Bronchial smooth muscle cell (primary cell): ENCODE results near the gene MUC12. TPM values are rescaled to one million over a fixed set of nuclear protein-coding genes. Genes with fewer than 3 reads are reported as not detected.

Source experiments
- total RNA-seq: library from RNA; depleted of rRNA; stranded (reverse); fragments of >200 nt; gene quantifications from 2 replicates; pipeline ENCODE4 v1.2.1, GENCODE V29; 2014

The MUC12 gene, protein sequence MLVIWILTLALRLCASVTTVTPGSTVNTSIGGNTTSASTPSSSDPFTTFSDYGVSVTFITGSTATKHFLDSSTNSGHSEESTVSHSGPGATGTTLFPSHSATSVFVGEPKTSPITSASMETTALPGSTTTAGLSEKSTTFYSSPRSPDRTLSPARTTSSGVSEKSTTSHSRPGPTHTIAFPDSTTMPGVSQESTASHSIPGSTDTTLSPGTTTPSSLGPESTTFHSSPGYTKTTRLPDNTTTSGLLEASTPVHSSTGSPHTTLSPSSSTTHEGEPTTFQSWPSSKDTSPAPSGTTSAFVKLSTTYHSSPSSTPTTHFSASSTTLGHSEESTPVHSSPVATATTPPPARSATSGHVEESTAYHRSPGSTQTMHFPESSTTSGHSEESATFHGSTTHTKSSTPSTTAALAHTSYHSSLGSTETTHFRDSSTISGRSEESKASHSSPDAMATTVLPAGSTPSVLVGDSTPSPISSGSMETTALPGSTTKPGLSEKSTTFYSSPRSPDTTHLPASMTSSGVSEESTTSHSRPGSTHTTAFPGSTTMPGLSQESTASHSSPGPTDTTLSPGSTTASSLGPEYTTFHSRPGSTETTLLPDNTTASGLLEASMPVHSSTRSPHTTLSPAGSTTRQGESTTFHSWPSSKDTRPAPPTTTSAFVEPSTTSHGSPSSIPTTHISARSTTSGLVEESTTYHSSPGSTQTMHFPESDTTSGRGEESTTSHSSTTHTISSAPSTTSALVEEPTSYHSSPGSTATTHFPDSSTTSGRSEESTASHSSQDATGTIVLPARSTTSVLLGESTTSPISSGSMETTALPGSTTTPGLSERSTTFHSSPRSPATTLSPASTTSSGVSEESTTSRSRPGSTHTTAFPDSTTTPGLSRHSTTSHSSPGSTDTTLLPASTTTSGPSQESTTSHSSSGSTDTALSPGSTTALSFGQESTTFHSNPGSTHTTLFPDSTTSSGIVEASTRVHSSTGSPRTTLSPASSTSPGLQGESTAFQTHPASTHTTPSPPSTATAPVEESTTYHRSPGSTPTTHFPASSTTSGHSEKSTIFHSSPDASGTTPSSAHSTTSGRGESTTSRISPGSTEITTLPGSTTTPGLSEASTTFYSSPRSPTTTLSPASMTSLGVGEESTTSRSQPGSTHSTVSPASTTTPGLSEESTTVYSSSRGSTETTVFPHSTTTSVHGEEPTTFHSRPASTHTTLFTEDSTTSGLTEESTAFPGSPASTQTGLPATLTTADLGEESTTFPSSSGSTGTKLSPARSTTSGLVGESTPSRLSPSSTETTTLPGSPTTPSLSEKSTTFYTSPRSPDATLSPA (N-terminal part only)
- total RNA-seq, result 0.32 and 0.34 TPM in 2 replicates

DNA sequence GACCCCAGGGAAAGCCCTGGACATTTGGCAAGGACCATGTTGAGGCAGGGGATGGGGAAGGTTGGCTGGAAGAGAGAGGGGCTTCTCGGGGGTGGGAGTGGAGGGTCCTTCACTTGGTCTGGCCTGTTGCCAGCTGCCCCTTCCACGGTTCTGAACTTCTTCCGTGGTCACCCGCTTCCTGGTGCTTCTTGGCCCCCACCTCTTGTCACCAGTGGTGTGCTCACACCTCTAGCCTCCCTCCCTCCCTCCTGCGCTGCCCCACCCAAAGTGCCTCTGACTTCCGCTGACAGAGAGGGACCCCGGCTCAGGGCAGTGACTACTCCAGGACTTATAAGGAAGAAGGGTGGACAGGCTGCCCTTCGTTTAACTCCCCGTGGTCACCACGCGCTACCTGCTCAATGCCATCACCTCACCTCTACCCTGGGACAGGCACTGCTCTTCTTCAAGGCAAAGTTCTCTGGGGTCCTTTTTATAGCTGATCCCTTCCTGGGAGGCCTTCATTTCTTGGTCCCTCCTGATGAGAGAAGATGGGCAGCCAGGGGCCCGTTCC is at the start of gene MUC12:
MUC12 (plus strand) TSS at position 500 of the 550 bp plus-strand sequence. CDS start 58 bp downstream, outside the sequence.

DNA sequence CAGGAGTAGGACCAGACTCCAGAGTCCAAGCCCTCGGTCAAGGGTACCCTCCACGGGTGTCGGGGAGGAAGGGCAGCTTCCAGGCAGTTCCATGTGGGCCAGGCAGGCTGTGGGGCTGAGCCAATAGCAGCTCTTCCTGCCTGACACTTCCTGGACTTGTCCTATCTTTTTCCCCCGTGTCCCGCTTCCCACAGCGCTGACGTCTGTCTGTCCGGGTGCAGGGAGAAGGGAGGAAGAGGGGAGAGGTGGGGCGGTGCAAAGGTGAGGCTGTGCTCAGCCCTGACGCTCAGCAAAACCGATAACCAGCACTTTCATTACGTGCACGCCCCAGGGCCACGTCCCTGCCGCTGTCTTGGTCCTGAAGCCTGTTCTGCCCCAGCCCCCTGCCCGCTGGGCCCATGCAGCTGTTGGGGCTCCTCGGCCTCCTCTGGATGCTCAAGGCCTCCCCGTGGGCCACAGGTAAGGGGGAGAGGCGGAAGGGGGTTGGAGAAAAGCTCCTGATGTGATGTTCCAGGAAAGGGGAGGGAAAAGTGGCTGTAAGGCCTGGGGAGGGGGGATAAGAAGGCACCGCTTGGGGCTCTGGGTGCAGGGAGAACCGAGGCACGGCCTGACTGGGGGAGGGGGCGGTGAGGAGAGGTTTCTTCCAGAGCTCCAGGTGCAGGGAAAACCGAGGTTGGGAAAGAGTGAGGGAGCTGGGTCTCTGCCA is 20.0 kb upstream of the MUC12 start, which contains the start of gene MUC3A:
MUC3A (plus strand) TSS at position 308 of the 706 bp plus-strand sequence; CDS start at position 399, 91 bp downstream.

Other genes starting within 250 kb of the MUC12 start
- gene EPO, start 249.1 kb upstream of the MUC12 start, total RNA-seq, result not detected in 2 replicates
- not detected in 2 replicates for gene ZAN, start 236.0 kb upstream of the MUC12 start, total RNA-seq
- gene EPHB4, start 142.0 kb upstream of the MUC12 start, total RNA-seq, result 41.0 and 95.5 TPM in 2 replicates
- 9.4 and 14.5 TPM in 2 replicates for gene SLC12A9, start 116.9 kb upstream of the MUC12 start, total RNA-seq
- gene TRIP6, start 102.2 kb upstream of the MUC12 start, total RNA-seq, result 73.1 and 81.6 TPM in 2 replicates
- 35.1 and 40.8 TPM in 2 replicates for gene SRRT, start 94.5 kb upstream of the MUC12 start, total RNA-seq
- 2.7 and 5.4 TPM in 2 replicates for gene UFSP1, start 79.8 kb upstream of the MUC12 start, total RNA-seq
- under 0.01 and 0.17 TPM in 2 replicates for gene ACHE, start 73.7 kb upstream of the MUC12 start, total RNA-seq
- gene MUC3A, start 20.0 kb upstream of the MUC12 start, total RNA-seq, result under 0.01 TPM in 1 of 2 replicates, not detected in the other
- gene MUC17, start 50.5 kb downstream of the MUC12 start, total RNA-seq, result not detected in 2 replicates
- gene TRIM56, start 115.9 kb downstream of the MUC12 start, total RNA-seq, result 23.2 and 36.1 TPM in 2 replicates
- gene SERPINE1, start 157.5 kb downstream of the MUC12 start, total RNA-seq, result 26.5 and 37.9 TPM in 2 replicates
- gene AP1S1, start 184.9 kb downstream of the MUC12 start, total RNA-seq, result 168 and 194 TPM in 2 replicates
- gene VGF, start 196.0 kb downstream of the MUC12 start, total RNA-seq, result 0.32 TPM in 1 of 2 replicates, not detected in the other
- not detected in 2 replicates for gene NAT16, start 210.7 kb downstream of the MUC12 start, total RNA-seq
- not detected in 2 replicates for gene MOGAT3, start 231.5 kb downstream of the MUC12 start, total RNA-seq
- gene PLOD3, start 248.0 kb downstream of the MUC12 start, total RNA-seq, result 75.1 and 96.5 TPM in 2 replicates
- gene ZNHIT1, start 248.6 kb downstream of the MUC12 start, total RNA-seq, result 45.3 and 91.6 TPM in 2 replicates